Karpas-422 (cell line): Measurements from ENCODE around the gene POU2AF1. TPM values are rescaled to one million over a fixed set of nuclear protein-coding genes. Genes with fewer than 3 reads are reported as not detected.
A peak's percentile ranks its signal among the peaks of the same experiment; 100 is the strongest.
"Not testable (repeated sequence)": the region's sequence is repeated elsewhere in the genome, so short reads cannot be mapped to it uniquely, and the experiment has no call there.

Experiments
- DNase-seq: peaks from one replicate; pipeline ENCODE4 v3.0.0-alpha.2; 2015
- H2AFZ ChIP-seq: fragments of 200-600 bp; sonication (generic); 2 replicates; pipeline ENCODE4 v1.6.1; 2014; ENCODE audit warnings: antibody characterized with exemption, low read length, mixed read lengths
- H3K27ac ChIP-seq: fragments of 200-600 bp; sonication (generic); 2 replicates; pipeline ENCODE4 v1.5.1; 2014; ENCODE audit warnings: mild to moderate bottlenecking, low read length, moderate library complexity
- H3K27me3 ChIP-seq: fragments of 200-600 bp; sonication (generic); 2 replicates; pipeline ENCODE4 v1.6.1; 2014; ENCODE audit warnings: low read length, mixed read lengths
- H3K36me3 ChIP-seq: fragments of 200-600 bp; sonication (generic); 2 replicates; pipeline ENCODE4 v1.6.1; 2014; ENCODE audit warnings: low read length, mixed read lengths; ENCODE audit not compliant: insufficient read depth
- H3K4me1 ChIP-seq: fragments of 200-600 bp; sonication (generic); 2 replicates; pipeline ENCODE4 v1.6.1; 2014; ENCODE audit warnings: mild to moderate bottlenecking, low read length, mixed read lengths
- H3K4me2 ChIP-seq: fragments of 200-600 bp; sonication (generic); 2 replicates; pipeline ENCODE4 v1.6.1; 2014; ENCODE audit warnings: low read length, low read depth, mild to moderate bottlenecking; ENCODE audit not compliant: poor library complexity, severe bottlenecking
- H3K4me3 ChIP-seq: fragments of 200-600 bp; sonication (generic); 2 replicates; pipeline ENCODE4 v1.5.1; 2014; ENCODE audit warnings: mild to moderate bottlenecking, antibody characterized with exemption, low read length, mixed read lengths
- H3K79me2 ChIP-seq: fragments of 200-600 bp; sonication (generic); 2 replicates; pipeline ENCODE4 v1.6.1; 2014; ENCODE audit warnings: mild to moderate bottlenecking, low read length, mixed read lengths
- H3K9ac ChIP-seq: fragments of 200-600 bp; sonication (generic); 2 replicates; pipeline ENCODE4 v1.6.0; 2014; ENCODE audit warnings: low read length
- H3K9me2 ChIP-seq: fragments of 200-600 bp; sonication (generic), shearing (Covaris generic); replicated peaks from 2 replicates; pipeline ENCODE4 v1.6.0; 2014; ENCODE audit warnings: mild to moderate bottlenecking, low read length, moderate library complexity; ENCODE audit not compliant: insufficient read depth
- H3K9me3 ChIP-seq: fragments of 300-700, 200-600 bp; sonication (generic); 2 replicates; pipeline ENCODE4 v1.6.1; 2014; ENCODE audit warnings: low read length, mixed read lengths
- H4K20me1 ChIP-seq: fragments of 200-600 bp; sonication (generic); 2 replicates; pipeline ENCODE4 v1.6.1; 2014; ENCODE audit warnings: mild to moderate bottlenecking, antibody characterized with exemption, low read length, low read depth; ENCODE audit not compliant: insufficient read depth
- total RNA-seq: library from RNA; depleted of rRNA; stranded (reverse); fragments of >200 nt; shearing (Covaris generic); gene quantifications from 2 replicates; pipeline ENCODE4 v1.2.3, GENCODE V29; 2014; ENCODE audit warnings: low replicate concordance

POU2AF1 gene
- total RNA-seq, 1 experiment from 2014 or later: 894 TPM

DNA sequence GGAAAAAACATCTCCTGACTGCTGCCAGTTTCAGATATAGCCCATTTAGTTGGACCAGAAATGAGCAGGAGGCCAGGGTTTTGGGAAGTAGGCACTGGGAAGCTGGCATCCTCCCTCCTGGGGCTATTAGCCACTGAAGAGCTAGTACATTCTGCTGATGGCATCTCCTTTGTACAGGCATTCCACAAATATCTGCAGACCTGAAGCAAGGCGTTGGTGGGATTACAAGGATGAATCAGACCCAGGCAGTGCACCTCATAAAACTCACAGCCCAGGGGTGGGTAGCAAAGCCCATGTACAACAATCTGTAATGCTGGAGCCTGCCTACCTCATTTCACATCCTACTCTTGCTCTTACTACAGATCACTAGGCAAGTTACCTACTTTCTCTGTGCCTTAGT is 27.5 kb upstream of the POU2AF1 start:
- Histone ChIP-seq H2AFZ (peak overlapping the region; percentile 66), H3K79me2 (no peaks in the 10 kb centered on the region), H3K9me3 (peaks cover 19% of the 10 kb centered on the region), H3K9ac (peak overlapping the region; percentile 19), H3K4me2 (peak overlapping the region; percentile 3), H3K9me2 (no peaks in the 10 kb centered on the region), H3K27ac (peak overlapping the region; percentile 53), H3K27me3 (no peaks in the 10 kb centered on the region), H3K36me3 (peaks cover 14% of the 10 kb centered on the region; the same call in 1 of the 2 replicates), H4K20me1 (no peaks in the 10 kb centered on the region), H3K4me1 (peaks cover 54% of the 10 kb centered on the region), H3K4me3 (no peak overlapping the region)
- peak; percentile 71 for DNase-seq

DNA sequence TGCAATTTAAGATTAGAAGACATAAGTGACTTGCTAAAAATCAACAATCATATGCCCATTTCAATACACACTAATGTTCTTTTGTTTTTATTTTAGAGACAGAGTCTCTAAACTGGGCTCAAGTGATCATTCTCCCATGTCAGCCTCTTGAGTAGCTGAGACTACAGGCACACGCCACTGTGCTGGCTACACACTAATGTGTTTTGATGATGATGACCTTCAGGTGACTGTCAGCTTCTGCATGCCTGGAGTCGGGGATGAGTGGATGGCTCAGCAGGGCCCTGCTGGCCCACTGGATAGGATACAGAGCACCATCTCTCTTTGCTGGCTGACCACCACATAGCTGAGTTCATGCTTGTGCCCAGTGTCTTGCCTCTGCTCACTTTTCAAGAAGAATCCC is 27.0 kb upstream of the POU2AF1 start:
- Histone ChIP-seq H3K9ac (peak overlapping the region; percentile 19), H4K20me1 (no peaks in the 10 kb centered on the region), H3K79me2 (no peaks in the 10 kb centered on the region), H3K9me3 (peaks cover 19% of the 10 kb centered on the region), H3K4me2 (peak overlapping the region; percentile 3), H3K36me3 (peaks cover 14% of the 10 kb centered on the region; the same call in 1 of the 2 replicates), H3K4me1 (peaks cover 49% of the 10 kb centered on the region), H3K27ac (peak overlapping the region; percentile 53), H3K27me3 (no peaks in the 10 kb centered on the region), H2AFZ (peak overlapping the region; percentile 66), H3K4me3 (no peak overlapping the region), H3K9me2 (no peaks in the 10 kb centered on the region)
- peak; percentile 86 for DNase-seq

DNA sequence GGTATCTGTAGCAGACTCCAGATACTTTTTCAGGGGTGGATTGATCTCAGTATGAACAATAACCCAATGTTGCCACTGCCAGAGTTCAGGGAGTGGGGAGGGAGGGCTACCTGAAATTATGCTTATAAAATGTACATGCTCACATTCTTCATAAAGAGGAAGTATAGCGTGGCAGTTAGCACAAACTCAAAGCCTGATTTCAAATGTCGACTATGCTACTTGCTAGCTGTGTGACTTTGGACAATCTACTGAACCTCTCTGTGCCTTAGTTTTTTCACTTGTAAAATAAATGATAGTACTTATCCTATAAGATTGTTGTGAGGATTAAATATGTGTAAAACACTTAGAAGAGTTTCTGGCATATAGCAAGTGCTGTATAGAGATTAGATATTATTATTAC is 26.5 kb upstream of the POU2AF1 start:
- Histone ChIP-seq H2AFZ (peak overlapping the region; percentile 66; the same call in 1 of the 2 replicates), H3K4me3 (no peak overlapping the region), H3K9ac (no peak overlapping the region), H4K20me1 (no peaks in the 10 kb centered on the region), H3K9me2 (no peaks in the 10 kb centered on the region), H3K79me2 (no peaks in the 10 kb centered on the region), H3K27ac (peak overlapping the region; percentile 53), H3K27me3 (no peaks in the 10 kb centered on the region), H3K9me3 (peaks cover 19% of the 10 kb centered on the region), H3K4me2 (no peak overlapping the region), H3K4me1 (peaks cover 48% of the 10 kb centered on the region), H3K36me3 (peaks cover 14% of the 10 kb centered on the region; the same call in 1 of the 2 replicates)
- peak; percentile 85 for DNase-seq

DNA sequence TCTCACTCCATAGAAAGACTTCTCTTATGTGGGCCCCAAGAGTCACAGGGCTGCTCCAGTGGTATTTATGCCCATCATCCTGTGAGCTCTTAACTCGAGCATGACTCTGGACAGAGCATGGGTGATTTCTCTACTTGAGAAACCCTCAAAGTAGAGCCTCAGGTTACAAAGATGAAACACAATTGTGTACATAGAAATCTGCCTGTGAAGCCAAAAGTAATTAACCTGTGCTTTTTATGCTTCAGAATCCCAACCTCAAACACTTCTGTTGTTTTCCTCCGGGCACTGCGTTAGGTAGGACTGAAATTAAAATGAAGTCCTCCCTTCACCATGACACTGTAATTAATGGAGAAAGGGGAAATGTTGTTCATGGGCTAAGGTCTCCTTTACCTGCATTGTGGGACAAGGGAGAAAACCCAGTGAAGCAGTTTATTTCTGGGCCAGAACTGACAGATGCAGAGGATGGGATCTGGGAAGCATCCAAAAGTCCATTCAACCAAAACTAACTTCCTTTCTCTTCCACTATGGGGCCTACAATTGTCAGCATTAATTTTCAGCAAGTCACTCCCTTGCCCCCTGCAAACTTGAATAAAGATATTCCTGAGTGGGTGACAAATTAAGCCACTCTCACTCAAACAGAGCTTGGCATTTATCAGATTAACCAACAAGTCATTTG is 24.1 kb upstream of the POU2AF1 start:
- Histone ChIP-seq H3K4me3 (no peak overlapping the region), H3K9ac (no peak overlapping the region), H4K20me1 (no peaks in the 10 kb centered on the region), H3K79me2 (no peaks in the 10 kb centered on the region), H3K9me3 (peaks cover 23% of the 10 kb centered on the region), H2AFZ (peak overlapping the region; percentile 1), H3K27ac (peak overlapping the region; percentile 2), H3K36me3 (peaks cover 18% of the 10 kb centered on the region; the same call in 1 of the 2 replicates), H3K4me2 (no peak overlapping the region), H3K9me2 (no peaks in the 10 kb centered on the region), H3K4me1 (peaks cover 48% of the 10 kb centered on the region), H3K27me3 (no peaks in the 10 kb centered on the region)
- DNase-seq: no peak

DNA sequence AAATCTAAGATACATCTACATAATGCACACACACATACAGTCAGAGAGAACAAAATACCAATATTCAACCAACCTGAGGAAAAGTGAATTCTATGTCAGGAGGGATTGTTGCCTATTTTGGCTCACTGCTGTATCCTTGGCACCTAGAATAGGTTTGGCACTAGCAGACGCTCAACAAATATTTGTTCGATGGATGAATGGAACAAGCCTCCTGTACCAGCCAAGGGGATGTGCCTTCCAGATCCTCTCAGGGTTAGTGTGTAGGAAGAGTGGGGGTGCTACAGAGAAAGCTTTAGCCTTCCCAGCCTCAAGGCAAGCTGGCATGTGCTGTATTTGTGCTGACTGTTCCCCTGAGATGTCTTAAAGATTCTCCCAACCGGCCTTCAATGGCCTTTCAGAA is 23.3 kb upstream of the POU2AF1 start:
- Histone ChIP-seq H3K27ac (no peak overlapping the region; the same call in 1 of the 2 replicates), H4K20me1 (no peaks in the 10 kb centered on the region), H3K4me3 (no peak overlapping the region), H3K9me3 (peaks cover 23% of the 10 kb centered on the region), H3K4me2 (no peak overlapping the region), H3K36me3 (peaks cover 18% of the 10 kb centered on the region; the same call in 1 of the 2 replicates), H3K79me2 (no peaks in the 10 kb centered on the region), H3K4me1 (peaks cover 50% of the 10 kb centered on the region), H2AFZ (no peak overlapping the region), H3K9ac (no peak overlapping the region), H3K9me2 (no peaks in the 10 kb centered on the region), H3K27me3 (no peaks in the 10 kb centered on the region)
- DNase-seq: no peak

DNA sequence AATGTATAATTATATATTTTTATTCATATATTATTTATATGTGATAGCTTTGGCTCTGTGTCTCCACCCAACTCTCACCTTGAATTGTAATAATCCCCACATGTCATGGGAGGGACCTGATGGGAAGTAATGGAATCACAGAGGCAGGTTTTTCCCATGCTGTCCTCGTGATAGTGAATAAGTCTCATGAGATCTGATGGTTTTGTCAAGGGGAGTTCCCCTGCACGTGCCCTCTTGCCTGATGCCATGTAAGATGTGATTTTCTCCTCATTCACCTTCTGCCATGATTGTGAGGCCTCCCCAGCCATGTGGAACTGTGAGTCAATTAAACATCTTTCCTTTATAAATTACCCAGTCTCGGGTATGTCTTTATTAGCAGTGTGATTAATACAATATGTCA is 22.9 kb upstream of the POU2AF1 start:
- not testable (repeated sequence) for H3K79me2 ChIP-seq, H2AFZ ChIP-seq, H4K20me1 ChIP-seq, H3K27me3 ChIP-seq, H3K9ac ChIP-seq, DNase-seq, H3K27ac ChIP-seq, H3K9me2 ChIP-seq, H3K4me2 ChIP-seq, H3K4me3 ChIP-seq
- H3K36me3 ChIP-seq: peaks cover 18% of the 10 kb centered on the region; the same call in 1 of the 2 replicates
- peaks cover 54% of the 10 kb centered on the region for H3K4me1 ChIP-seq
- H3K9me3 ChIP-seq: peaks cover 23% of the 10 kb centered on the region

DNA sequence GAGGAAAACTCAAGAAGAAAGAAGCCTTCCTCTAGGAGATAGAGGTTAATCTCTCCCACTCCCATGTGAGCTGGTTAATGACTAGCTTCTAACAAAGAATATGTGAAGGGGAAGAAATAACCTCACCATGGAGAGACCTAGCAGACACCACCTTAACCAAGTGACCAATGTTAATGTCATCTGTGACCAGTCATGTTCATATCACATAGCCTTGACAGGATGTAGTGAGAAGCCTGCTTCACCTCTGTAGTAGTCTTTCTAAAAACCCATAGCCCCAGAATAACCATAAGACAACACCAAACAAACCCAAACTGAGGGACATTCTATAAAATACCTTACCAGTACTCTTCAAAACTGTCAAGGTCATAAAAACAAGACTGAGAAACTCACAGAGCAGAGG is 21.5 kb upstream of the POU2AF1 start:
- no peaks in the 10 kb centered on the region for H3K27me3 ChIP-seq
- peaks cover 18% of the 10 kb centered on the region; the same call in 1 of the 2 replicates for H3K36me3 ChIP-seq
- H3K9ac ChIP-seq: peak overlapping the region; percentile 41
- H3K4me1 ChIP-seq: peaks cover 54% of the 10 kb centered on the region
- peak overlapping the region; percentile 55 for H3K4me2 ChIP-seq
- H2AFZ ChIP-seq: peak overlapping the region; percentile 66
- H3K27ac ChIP-seq: peak overlapping the region; percentile 82
- no peak overlapping the region for H3K4me3 ChIP-seq
- DNase-seq: peak; percentile 86
- peaks cover 23% of the 10 kb centered on the region for H3K9me3 ChIP-seq
- no peaks in the 10 kb centered on the region for H3K79me2 ChIP-seq
- H4K20me1 ChIP-seq: no peaks in the 10 kb centered on the region
- no peaks in the 10 kb centered on the region for H3K9me2 ChIP-seq

DNA sequence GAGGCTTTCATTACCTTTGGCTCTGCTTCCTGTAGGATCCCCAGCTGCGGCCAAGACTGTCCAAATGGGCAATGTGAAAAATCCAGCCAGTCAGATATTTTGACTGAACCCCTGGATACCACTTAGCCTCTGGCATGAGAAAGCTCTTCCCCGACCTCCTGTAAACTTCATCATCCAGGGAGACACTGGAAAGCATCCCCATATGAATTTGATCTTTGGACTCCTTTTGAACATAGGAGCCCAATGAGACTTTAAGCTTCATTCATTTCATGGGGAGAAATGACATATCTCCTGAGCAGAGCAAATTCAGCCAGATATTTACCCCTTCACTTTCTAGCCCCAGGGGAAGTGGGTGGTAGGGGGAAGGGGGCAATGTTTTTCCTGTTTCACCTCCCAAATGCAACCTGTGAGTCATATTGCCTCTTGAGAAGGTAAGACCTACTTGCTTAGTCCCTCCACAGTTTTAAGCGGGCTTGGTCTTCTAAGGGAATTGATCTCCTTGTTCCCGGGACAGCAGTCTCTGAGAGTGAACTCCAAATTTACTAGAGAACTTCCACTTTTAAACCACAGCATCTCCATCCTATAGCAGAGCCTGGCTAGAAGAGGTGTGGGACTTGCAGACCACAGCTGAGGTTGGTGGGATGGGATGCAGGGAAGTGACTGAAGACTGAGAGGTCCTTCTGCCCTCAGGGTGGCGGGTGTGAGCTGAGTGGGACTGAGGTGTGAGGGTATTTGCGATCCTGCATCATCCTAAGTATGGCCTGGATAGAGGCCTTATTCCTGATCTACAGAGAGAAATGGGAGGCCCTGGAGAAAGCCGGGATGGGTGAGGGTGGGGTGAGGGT is 20.3 kb upstream of the POU2AF1 start:
- Histone ChIP-seq H3K27me3 (no peaks in the 10 kb centered on the region), H3K9me2 (no peaks in the 10 kb centered on the region), H3K4me1 (peaks cover 58% of the 10 kb centered on the region), H3K9ac (peak overlapping the region; percentile 41), H3K27ac (peak overlapping the region; percentile 82), H3K36me3 (peaks cover 14% of the 10 kb centered on the region; the same call in 1 of the 2 replicates), H3K79me2 (no peaks in the 10 kb centered on the region), H3K4me3 (peak overlapping the region; percentile 6), H4K20me1 (no peaks in the 10 kb centered on the region), H3K9me3 (peaks cover 18% of the 10 kb centered on the region), H3K4me2 (peak overlapping the region; percentile 55), H2AFZ (peak overlapping the region; percentile 66)
- peak; percentile 95 for DNase-seq
